ENCODE measurements around the gene HS6ST3.

DNA sequence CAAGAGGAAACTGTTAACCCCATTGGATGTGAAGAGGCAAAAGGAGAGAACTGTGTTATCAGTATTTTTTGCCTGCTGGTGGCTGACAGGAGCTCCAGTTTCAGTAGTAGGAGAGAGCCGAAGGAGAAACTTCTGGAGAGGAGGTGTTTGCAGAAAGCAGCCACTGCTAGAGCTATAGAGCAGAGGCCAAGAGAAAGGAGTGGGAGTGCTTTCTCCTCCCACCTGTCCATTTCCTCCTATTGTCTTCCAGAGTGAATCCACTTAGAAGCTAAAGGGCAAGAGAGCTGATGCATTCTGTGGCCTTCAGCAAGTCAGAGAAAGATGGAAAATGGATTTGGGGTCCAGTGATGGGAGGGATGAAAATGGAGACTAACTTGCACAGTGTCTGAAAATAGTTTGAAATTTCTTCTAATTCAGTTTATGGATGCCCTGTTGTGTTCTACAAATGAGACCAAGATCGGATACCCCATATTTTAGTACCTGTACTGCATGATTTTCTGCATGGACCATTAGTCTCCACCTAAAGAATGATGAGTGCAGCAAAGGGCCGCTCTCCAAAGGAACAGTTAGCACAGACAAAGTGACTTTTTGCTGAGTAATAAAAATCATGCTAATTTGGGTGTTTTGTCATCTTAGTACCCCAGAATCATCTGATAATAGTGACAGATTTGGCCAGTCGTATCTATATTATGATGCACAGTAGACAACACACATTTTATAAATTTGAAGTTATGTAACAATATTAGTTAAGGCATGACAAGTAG, 10.7 kb downstream of the HS6ST3 start:
- TF ChIP-seq, protein P1, sequence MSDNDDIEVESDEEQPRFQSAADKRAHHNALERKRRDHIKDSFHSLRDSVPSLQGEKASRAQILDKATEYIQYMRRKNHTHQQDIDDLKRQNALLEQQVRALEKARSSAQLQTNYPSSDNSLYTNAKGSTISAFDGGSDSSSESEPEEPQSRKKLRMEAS (IDR thresholded peaks at IDR 0.05) = no peak
- TF ChIP-seq, protein P2, sequence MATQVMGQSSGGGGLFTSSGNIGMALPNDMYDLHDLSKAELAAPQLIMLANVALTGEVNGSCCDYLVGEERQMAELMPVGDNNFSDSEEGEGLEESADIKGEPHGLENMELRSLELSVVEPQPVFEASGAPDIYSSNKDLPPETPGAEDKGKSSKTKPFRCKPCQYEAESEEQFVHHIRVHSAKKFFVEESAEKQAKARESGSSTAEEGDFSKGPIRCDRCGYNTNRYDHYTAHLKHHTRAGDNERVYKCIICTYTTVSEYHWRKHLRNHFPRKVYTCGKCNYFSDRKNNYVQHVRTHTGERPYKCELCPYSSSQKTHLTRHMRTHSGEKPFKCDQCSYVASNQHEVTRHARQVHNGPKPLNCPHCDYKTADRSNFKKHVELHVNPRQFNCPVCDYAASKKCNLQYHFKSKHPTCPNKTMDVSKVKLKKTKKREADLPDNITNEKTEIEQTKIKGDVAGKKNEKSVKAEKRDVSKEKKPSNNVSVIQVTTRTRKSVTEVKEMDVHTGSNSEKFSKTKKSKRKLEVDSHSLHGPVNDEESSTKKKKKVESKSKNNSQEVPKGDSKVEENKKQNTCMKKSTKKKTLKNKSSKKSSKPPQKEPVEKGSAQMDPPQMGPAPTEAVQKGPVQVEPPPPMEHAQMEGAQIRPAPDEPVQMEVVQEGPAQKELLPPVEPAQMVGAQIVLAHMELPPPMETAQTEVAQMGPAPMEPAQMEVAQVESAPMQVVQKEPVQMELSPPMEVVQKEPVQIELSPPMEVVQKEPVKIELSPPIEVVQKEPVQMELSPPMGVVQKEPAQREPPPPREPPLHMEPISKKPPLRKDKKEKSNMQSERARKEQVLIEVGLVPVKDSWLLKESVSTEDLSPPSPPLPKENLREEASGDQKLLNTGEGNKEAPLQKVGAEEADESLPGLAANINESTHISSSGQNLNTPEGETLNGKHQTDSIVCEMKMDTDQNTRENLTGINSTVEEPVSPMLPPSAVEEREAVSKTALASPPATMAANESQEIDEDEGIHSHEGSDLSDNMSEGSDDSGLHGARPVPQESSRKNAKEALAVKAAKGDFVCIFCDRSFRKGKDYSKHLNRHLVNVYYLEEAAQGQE (IDR thresholded peaks at IDR 0.05; ENCODE audit: low read depth) = no peak
- no peak for TF ChIP-seq NFIC (IDR thresholded peaks at IDR 0.05)
- no peak for TF ChIP-seq RAD21 (IDR thresholded peaks at IDR 0.05; ENCODE audit: low read depth)
- TF ChIP-seq ZBTB7A (IDR thresholded peaks at IDR 0.05; ENCODE audit: low read depth) = no peak
- TF ChIP-seq EP300 (IDR thresholded peaks at IDR 0.05; ENCODE audit: borderline replicate concordance) = no peak
- TF ChIP-seq TAF1 (IDR thresholded peaks at IDR 0.05; ENCODE audit: low read depth) = no peak
- TF ChIP-seq TEAD4 (IDR thresholded peaks at IDR 0.05) = no peak
- no peak for TF ChIP-seq CREB1 (IDR thresholded peaks at IDR 0.05; ENCODE audit: low read depth)
- no peak for TF ChIP-seq FOXM1 (IDR thresholded peaks at IDR 0.05; ENCODE audit: borderline replicate concordance, low read depth)
- TF ChIP-seq YY1 (IDR thresholded peaks at IDR 0.05; ENCODE audit: low read depth) = no peak
- TF ChIP-seq EGR1 (IDR thresholded peaks at IDR 0.05) = no peak
- TF ChIP-seq USF1 (IDR thresholded peaks at IDR 0.05) = no peak
- TF ChIP-seq TCF12 (IDR thresholded peaks at IDR 0.05; ENCODE audit: low read depth) = no peak
